Measurements from ENCODE around the gene VAV2. TPM values are rescaled to one million over a fixed set of nuclear protein-coding genes. Genes with fewer than 3 reads are reported as not detected.
"Not testable (repeated sequence)": the region's sequence is repeated elsewhere in the genome, so short reads cannot be mapped to it uniquely, and the experiment has no call there.

VAV2 gene
- polyA plus RNA-seq, 2 of the 4 experiments (the other 2 are of a cell fraction), result 9.8 to 21.4 TPM

GRCh38 chr9:133989625-133990365, 2.3 kb downstream of the VAV2 start:
- TF ChIP-seq FOXS1 (CRISPR knock-in tag; IDR thresholded peaks at IDR 0.05), result no peak
- Histone ChIP-seq H3K27ac (peak overlapping the region; percentile 98 to 99), H3K4me3 (peak overlapping the region; percentile 98; the same call in 1 of the 3 replicates), H3K4me1 (peaks cover 33% of the 10 kb centered on the region), H3K9me3 (no peaks in the 10 kb centered on the region), H3K4me2 (peak overlapping the region; percentile 99)
- ChIA-PET CTCF (interaction anchor here (1.2 to 3.2 kb wide), 2 partner anchors 27 to 208 kb away, joined by 3 to 19 read pairs; no protein-coding TSS in a partner anchor), POLR2A (no interaction called here)
- 88% methylated on average over 21 of the region's 24 CpGs for WGBS (ENCODE audit: missing lambda C conversion rate)
- DNase-seq (ENCODE audit: low read depth in 1 of 2, low spot score in 1 of 2) (no peak), FAIRE-seq (no peak), ATAC-seq (no peak)

GRCh38 chr9:133988771-133989170, 3.4 kb downstream of the VAV2 start:
- H3K4me2 ChIP-seq; POLR2A ChIA-PET; H3K4me3 ChIP-seq; ATAC-seq; H3K27ac ChIP-seq; FAIRE-seq; H3K9me3 ChIP-seq; DNase-seq (ENCODE audit: low read depth in 1 of 2, low spot score in 1 of 2): not testable (repeated sequence)
- H3K4me1 ChIP-seq, result peaks cover 22% of the 10 kb centered on the region
- CTCF ChIA-PET, result interaction anchor here (1.0 to 3.2 kb wide), 3 partner anchors 195 to 207 kb away, joined by 3 to 19 read pairs (median 4); no protein-coding TSS in a partner anchor
- WGBS (ENCODE audit: missing lambda C conversion rate), result 87% methylated on average over 14 of the region's 14 CpGs

- Histone ChIP-seq H3K9me3 (no peaks in the 10 kb centered on the region), H3K4me1 (peaks cover 19% of the 10 kb centered on the region), H3K4me2 (no peak overlapping the region), H3K27ac (no peak overlapping the region), H3K4me3 (no peak overlapping the region)
- no peak for FAIRE-seq
- WGBS (ENCODE audit: missing lambda C conversion rate), result 83% methylated on average over 13 of the region's 16 CpGs
- ChIA-PET CTCF (interaction anchor here (1.0 to 1.1 kb wide), 2 partner anchors 194 to 195 kb away, joined by 3 to 4 read pairs; no protein-coding TSS in a partner anchor), POLR2A (no interaction called here)
- ATAC-seq, result no peak
- no peak for DNase-seq (ENCODE audit: low read depth in 1 of 2, low spot score in 1 of 2)
- TF ChIP-seq HES2 (IDR thresholded peaks at IDR 0.05), result no peak
- no peak for TF ChIP-seq CBX8 (IDR thresholded peaks at IDR 0.05)
- TF ChIP-seq RFX5 (IDR thresholded peaks at IDR 0.05), result no peak
- TF ChIP-seq ZFP36 (IDR thresholded peaks at IDR 0.05; ENCODE audit: borderline replicate concordance, partially characterized antibody), result no peak
- TF ChIP-seq REST (IDR thresholded peaks at IDR 0.05), result no peak
- TF ChIP-seq RCOR1 (IDR thresholded peaks at IDR 0.05; ENCODE audit: low read depth, low read length), result no peak
- no peak for TF ChIP-seq EP300 (IDR thresholded peaks at IDR 0.05)
- TF ChIP-seq KDM5A (IDR thresholded peaks at IDR 0.05), result no peak
- TF ChIP-seq TP53 (CRISPR knock-in tag; IDR thresholded peaks at IDR 0.05), result no peak
- TF ChIP-seq CHD4 (IDR thresholded peaks at IDR 0.05; ENCODE audit: borderline replicate concordance), result no peak
- TF ChIP-seq MAFK (IDR thresholded peaks at IDR 0.05; ENCODE audit: partially characterized antibody), result no peak
- no peak for TF ChIP-seq GATA3 (IDR thresholded peaks at IDR 0.05; ENCODE audit: borderline replicate concordance)
- TF ChIP-seq PBX3 (IDR thresholded peaks at IDR 0.05), result no peak
- TF ChIP-seq HMGXB4 (CRISPR knock-in tag; IDR thresholded peaks at IDR 0.05; ENCODE audit: borderline replicate concordance), result no peak
- no peak for TF ChIP-seq FOXS1 (CRISPR knock-in tag; IDR thresholded peaks at IDR 0.05)
- no peak for TF ChIP-seq EHMT2 (IDR thresholded peaks at IDR 0.05; ENCODE audit: low read depth)
- no peak for TF ChIP-seq JUN (IDR thresholded peaks at IDR 0.05)
- TF ChIP-seq MAX (IDR thresholded peaks at IDR 0.05), result no peak
Observed at GRCh38 chr9:133987946-133988665, 4.0 kb downstream of the VAV2 start.

All from A549 (cell line).